ENCODE measurements around the gene MTURN. TPM values are rescaled to one million over a fixed set of nuclear protein-coding genes. Genes with fewer than 3 reads are reported as not detected.

The MTURN gene
- total and polyA plus RNA-seq, 9 of the 15 experiments (the other 6 are each of a cell fraction or from before 2014, with no cell fraction given), result 0.94 to 14.8 (median 6.4) TPM

DNA sequence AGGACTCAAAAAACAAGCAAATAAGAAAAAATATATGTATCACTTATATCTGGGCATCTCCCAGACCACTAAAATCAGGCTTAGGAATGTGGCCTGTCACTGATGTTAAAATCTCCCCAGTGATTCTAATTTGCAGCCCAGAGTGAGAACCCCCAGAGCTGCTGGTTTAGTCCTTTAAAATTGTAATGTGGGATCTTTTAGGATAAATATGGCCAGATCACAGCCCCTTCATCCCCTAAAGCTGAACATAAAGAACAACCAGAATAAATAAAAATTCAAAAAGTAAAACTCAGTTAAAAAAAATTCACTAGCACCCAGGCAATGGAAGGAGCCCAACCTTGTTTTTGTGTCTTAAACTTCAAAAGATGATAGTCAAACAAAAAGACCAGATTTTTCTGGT lies 46.4 kb upstream of the MTURN start (continued):
- TF ChIP-seq, protein P1, sequence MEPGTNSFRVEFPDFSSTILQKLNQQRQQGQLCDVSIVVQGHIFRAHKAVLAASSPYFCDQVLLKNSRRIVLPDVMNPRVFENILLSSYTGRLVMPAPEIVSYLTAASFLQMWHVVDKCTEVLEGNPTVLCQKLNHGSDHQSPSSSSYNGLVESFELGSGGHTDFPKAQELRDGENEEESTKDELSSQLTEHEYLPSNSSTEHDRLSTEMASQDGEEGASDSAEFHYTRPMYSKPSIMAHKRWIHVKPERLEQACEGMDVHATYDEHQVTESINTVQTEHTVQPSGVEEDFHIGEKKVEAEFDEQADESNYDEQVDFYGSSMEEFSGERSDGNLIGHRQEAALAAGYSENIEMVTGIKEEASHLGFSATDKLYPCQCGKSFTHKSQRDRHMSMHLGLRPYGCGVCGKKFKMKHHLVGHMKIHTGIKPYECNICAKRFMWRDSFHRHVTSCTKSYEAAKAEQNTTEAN (CRISPR knock-in tag; IDR thresholded peaks at IDR 0.05), result no peak

DNA sequence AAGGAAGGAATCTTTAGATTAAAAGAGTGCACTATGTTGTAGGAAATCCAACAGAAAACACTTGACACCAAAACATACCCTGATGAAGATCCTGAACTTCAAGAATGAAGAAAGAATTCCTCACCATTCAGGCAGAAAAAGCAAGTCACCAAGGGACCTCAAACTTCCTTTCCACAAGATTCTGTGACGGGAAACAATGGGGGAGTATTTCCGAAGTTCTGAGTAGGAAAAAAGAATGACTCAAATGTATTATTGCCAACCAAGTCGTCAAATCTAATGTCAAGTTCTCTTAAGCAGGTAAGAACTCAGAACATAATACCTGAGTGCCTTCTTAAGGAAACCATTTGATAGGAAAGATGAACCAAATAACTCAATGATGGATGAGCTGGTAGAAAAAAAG lies 44.7 kb upstream of the MTURN start:
- ATAC-seq, result no peak
- ChIA-PET POLR2A (no interaction called here), CTCF (ENCODE audit: low intra/inter-chr PET ratio) (no interaction called here)
- no peaks in the 10 kb centered on the region for H3K36me3 ChIP-seq (ENCODE audit: control insufficient read depth, insufficient read depth, low read length)
- no peaks in the 10 kb centered on the region for H3K9me1 ChIP-seq (ENCODE audit: control insufficient read depth, insufficient read depth, low read length)
- H3K9me3 ChIP-seq (replicated peaks; ENCODE audit: control insufficient read depth, insufficient read depth, low read depth, low read length), result no peaks in the 10 kb centered on the region
- no peak overlapping the region for H3K4me3 ChIP-seq
- no peak for DNase-seq (ENCODE audit: extremely low read depth in 1 of 4, low spot score in 3 of 4)
- H3K79me2 ChIP-seq (ENCODE audit: control insufficient read depth, insufficient read depth, low read length), result no peaks in the 10 kb centered on the region
- H2AFZ ChIP-seq (ENCODE audit: low read depth, low read length), result no peak overlapping the region
- no peak overlapping the region for H3K9ac ChIP-seq (ENCODE audit: insufficient read depth in 1 of 2, low read depth in 2 of 2, low read length in 2 of 2)
- no peak for TF ChIP-seq PML (IDR thresholded peaks at IDR 0.05; ENCODE audit: low read length)
- no peak for TF ChIP-seq ZC3H11A (IDR thresholded peaks at IDR 0.05; ENCODE audit: low read depth, low read length)
- TF ChIP-seq SIN3A (IDR thresholded peaks at IDR 0.05; ENCODE audit: borderline replicate concordance in 2 of 2, control insufficient read depth in 1 of 2, low read depth in 2 of 2, low read length in 2 of 2), result no peak
- TF ChIP-seq, protein P2, sequence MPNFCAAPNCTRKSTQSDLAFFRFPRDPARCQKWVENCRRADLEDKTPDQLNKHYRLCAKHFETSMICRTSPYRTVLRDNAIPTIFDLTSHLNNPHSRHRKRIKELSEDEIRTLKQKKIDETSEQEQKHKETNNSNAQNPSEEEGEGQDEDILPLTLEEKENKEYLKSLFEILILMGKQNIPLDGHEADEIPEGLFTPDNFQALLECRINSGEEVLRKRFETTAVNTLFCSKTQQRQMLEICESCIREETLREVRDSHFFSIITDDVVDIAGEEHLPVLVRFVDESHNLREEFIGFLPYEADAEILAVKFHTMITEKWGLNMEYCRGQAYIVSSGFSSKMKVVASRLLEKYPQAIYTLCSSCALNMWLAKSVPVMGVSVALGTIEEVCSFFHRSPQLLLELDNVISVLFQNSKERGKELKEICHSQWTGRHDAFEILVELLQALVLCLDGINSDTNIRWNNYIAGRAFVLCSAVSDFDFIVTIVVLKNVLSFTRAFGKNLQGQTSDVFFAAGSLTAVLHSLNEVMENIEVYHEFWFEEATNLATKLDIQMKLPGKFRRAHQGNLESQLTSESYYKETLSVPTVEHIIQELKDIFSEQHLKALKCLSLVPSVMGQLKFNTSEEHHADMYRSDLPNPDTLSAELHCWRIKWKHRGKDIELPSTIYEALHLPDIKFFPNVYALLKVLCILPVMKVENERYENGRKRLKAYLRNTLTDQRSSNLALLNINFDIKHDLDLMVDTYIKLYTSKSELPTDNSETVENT (CRISPR knock-in tag; IDR thresholded peaks at IDR 0.05), result no peak
- FAIRE-seq, result peak; percentile 56
- intact Hi-C loops (cut with micrococcal nuclease), result no loop called here
- no TSS peak for BruUV-seq (replicated peaks)
- in situ Hi-C loops (cut with MboI), result no loop called here
- H3K4me1 ChIP-seq (replicated peaks in 1 of 2; ENCODE audit: control insufficient read depth in 2 of 2, insufficient read depth in 2 of 2, low read length in 2 of 2), result no peaks in the 10 kb centered on the region
- 30% methylated on average over 3 of the region's 3 CpGs for WGBS (ENCODE audit: insufficient coverage, low coverage, missing lambda C conversion rate)
- no peak overlapping the region for H3K4me2 ChIP-seq (ENCODE audit: insufficient read depth, low read length)
- H3K27ac ChIP-seq (ENCODE audit: extremely low read depth, low read depth, low read length), result no peak overlapping the region
- H4K20me1 ChIP-seq (replicated peaks; ENCODE audit: control insufficient read depth, insufficient read depth, low read length), result no peaks in the 10 kb centered on the region
- no peaks in the 10 kb centered on the region for H3K27me3 ChIP-seq (ENCODE audit: control insufficient read depth in 2 of 2, insufficient read depth in 2 of 2, low read length in 2 of 2)
